Neuronal stem cell (in vitro differentiated cells): ENCODE measurements around the gene MLANA.

Experiments used
- DNase-seq: peaks from one replicate; pipeline ENCODE4 v3.0.0-alpha.2; 2013; ENCODE audit warnings: low spot score
- H2AFZ ChIP-seq: one replicate; pipeline ENCODE4 v1.6.1; 2013; ENCODE audit warnings: mild to moderate bottlenecking, low read length, inconsistent platforms
- H2AK5ac ChIP-seq: 2 replicates; pipeline ENCODE4 v1.6.1; 2013; ENCODE audit warnings: low read depth, mild to moderate bottlenecking, inconsistent platforms, low read length, moderate library complexity, mixed read lengths
- H2BK120ac ChIP-seq: 2 replicates; pipeline ENCODE4 v1.6.1; 2013; ENCODE audit warnings: low read depth, mild to moderate bottlenecking, inconsistent platforms, low read length, moderate library complexity, mixed read lengths
- H2BK12ac ChIP-seq: one replicate; pipeline ENCODE4 v1.6.1; 2013; ENCODE audit warnings: low read length, inconsistent platforms
- H2BK15ac ChIP-seq: 2 replicates; pipeline ENCODE4 v1.6.1; 2013; ENCODE audit warnings: mild to moderate bottlenecking, low read length, inconsistent platforms, mixed read lengths
- H2BK5ac ChIP-seq: one replicate; pipeline ENCODE4 v1.6.1; 2013; ENCODE audit warnings: inconsistent platforms, mild to moderate bottlenecking, low read length, moderate library complexity
- H3K14ac ChIP-seq: one replicate; pipeline ENCODE4 v1.6.1; 2013; ENCODE audit warnings: low read length, inconsistent platforms
- H3K18ac ChIP-seq: 2 replicates; pipeline ENCODE4 v1.6.1; 2013; ENCODE audit warnings: low read length, inconsistent platforms
- H3K23ac ChIP-seq: 2 replicates; pipeline ENCODE4 v1.6.1; 2013; ENCODE audit warnings: low read depth, mild to moderate bottlenecking, mixed read lengths, low read length, inconsistent platforms; ENCODE audit not compliant: poor library complexity
- H3K27ac ChIP-seq: replicated peaks from 3 replicates; pipeline ENCODE4 v1.5.1; 2013; ENCODE audit warnings: low read length, inconsistent platforms
- H3K27me3 ChIP-seq, 3 experiments: 2 replicates each; pipeline ENCODE4 v1.6.1; 2013; ENCODE audit warnings: low read length in 3 of 3, mild to moderate bottlenecking in 2 of 3, inconsistent platforms in 1 of 3, low read depth in 1 of 3, mixed read lengths in 1 of 3, moderate library complexity in 1 of 3; ENCODE audit not compliant: control insufficient read depth in 3 of 3, insufficient read depth in 3 of 3
- H3K36me3 ChIP-seq, 2 donors: replicated peaks in 1 of 2; 2 replicates each; pipeline ENCODE4 v1.6.1; 2013; ENCODE audit warnings: low read length in 2 of 2; ENCODE audit not compliant: control insufficient read depth in 2 of 2, insufficient read depth in 2 of 2
- H3K4ac ChIP-seq: 2 replicates; pipeline ENCODE4 v1.6.1; 2013; ENCODE audit warnings: inconsistent platforms, mild to moderate bottlenecking, low read length, moderate library complexity
- H3K4me1 ChIP-seq, 2 donors: 1 replicate in 1 of 2; 2 replicates in 1 of 2; pipeline ENCODE4 v1.6.1; 2013; ENCODE audit warnings: low read length in 2 of 2, low read depth in 1 of 2; ENCODE audit not compliant: control insufficient read depth in 2 of 2, insufficient read depth in 1 of 2
- H3K4me2 ChIP-seq: one replicate; pipeline ENCODE4 v1.6.1; 2013; ENCODE audit warnings: mild to moderate bottlenecking, low read length, inconsistent platforms; ENCODE audit not compliant: insufficient read depth, poor library complexity, severe bottlenecking
- H3K4me3 ChIP-seq, 2 donors: 2 replicates each; pipeline ENCODE4 v1.5.1; 2013; ENCODE audit warnings: low read length in 2 of 2, mild to moderate bottlenecking in 2 of 2, inconsistent platforms in 1 of 2, moderate library complexity in 1 of 2
- H3K79me1 ChIP-seq: one replicate; pipeline ENCODE4 v1.6.1; 2013; ENCODE audit warnings: low read depth, mild to moderate bottlenecking, inconsistent platforms, low read length, moderate library complexity
- H3K9ac ChIP-seq: one replicate; pipeline ENCODE4 v1.6.1; 2013; ENCODE audit warnings: mild to moderate bottlenecking, low read depth, low read length, inconsistent platforms; ENCODE audit not compliant: poor library complexity
- H3K9me3 ChIP-seq, 2 donors: replicated peaks in 1 of 2; 2 replicates each; pipeline versions ENCODE3 to v1.6.1; 2013; ENCODE audit warnings: low read length in 2 of 2, mild to moderate bottlenecking in 2 of 2, inconsistent platforms in 1 of 2, low read depth in 1 of 2, mixed read lengths in 1 of 2, moderate library complexity in 1 of 2; ENCODE audit not compliant: control insufficient read depth in 2 of 2, insufficient read depth in 1 of 2
- H4K8ac ChIP-seq: one replicate; pipeline ENCODE4 v1.6.1; 2013; ENCODE audit warnings: low read depth, mild to moderate bottlenecking, inconsistent platforms, low read length, moderate library complexity
- H4K91ac ChIP-seq: one replicate; pipeline ENCODE4 v1.6.1; 2013; ENCODE audit warnings: low read length, low read depth, mild to moderate bottlenecking, inconsistent platforms; ENCODE audit not compliant: poor library complexity
- WGBS, 2 donors: extraction: QIAGEN DNeasy Blood & Tissue Kit; methylation state at CpG; one replicate each; pipeline ENCODE4 v1.1.7; 2013; ENCODE audit warnings: missing lambda C conversion rate in 2 of 2, mixed read lengths in 1 of 2; ENCODE audit not compliant: insufficient read length in 2 of 2, insufficient replicate concordance in 1 of 2; ENCODE audit errors: extremely low coverage in 2 of 2; 5-methylcytosine and 5-hydroxymethylcytosine counted together

MLANA gene

GRCh38 chr9:5848372-5848882, 42.3 kb upstream of the MLANA start:
- Histone ChIP-seq H2BK12ac (no peak overlapping the region), H3K18ac (no peak overlapping the region), H3K27me3 (no peaks in the 10 kb centered on the region), H2BK5ac (no peak overlapping the region), H3K27ac (no peak overlapping the region), H3K4me2 (no peak overlapping the region), H3K4me3 (no peak overlapping the region), H3K79me1 (no peaks in the 10 kb centered on the region), H2AK5ac (no peak overlapping the region), H4K8ac (no peak overlapping the region), H3K4ac (no peak overlapping the region), H2AFZ (no peak overlapping the region), H3K9ac (no peak overlapping the region), H3K14ac (no peak overlapping the region), H3K9me3 (no peaks in the 10 kb centered on the region), H3K4me1 (peaks cover 4 to 5% of the 10 kb centered on the region in 2 donors), H3K23ac (no peak overlapping the region), H4K91ac (no peak overlapping the region), H2BK15ac (no peak overlapping the region), H3K36me3 (no peaks in the 10 kb centered on the region), H2BK120ac (no peak overlapping the region)
- no CpG with 5 or more reads among the region's 3 CpGs for WGBS, 2 donors
- DNase-seq: no peak

- Histone ChIP-seq H3K14ac (no peak overlapping the region), H3K27me3 (no peaks in the 10 kb centered on the region), H2BK120ac (no peak overlapping the region), H2BK12ac (no peak overlapping the region), H2BK15ac (no peak overlapping the region), H4K91ac (no peak overlapping the region), H3K4ac (no peak overlapping the region), H3K36me3 (no peaks in the 10 kb centered on the region), H3K9me3 (no peaks in the 10 kb centered on the region), H3K4me1 (no peaks in the 10 kb centered on the region), H2AFZ (no peak overlapping the region), H3K9ac (no peak overlapping the region), H3K4me2 (no peak overlapping the region), H3K4me3 (no peak overlapping the region), H3K79me1 (no peaks in the 10 kb centered on the region), H3K18ac (no peak overlapping the region), H3K27ac (no peak overlapping the region), H2BK5ac (no peak overlapping the region), H3K23ac (no peak overlapping the region), H2AK5ac (no peak overlapping the region), H4K8ac (no peak overlapping the region)
- no peak for DNase-seq
Measured at GRCh38 chr9:5850724-5851122, 40.0 kb upstream of the MLANA start.

GRCh38 chr9:5851445-5851844, 39.2 kb upstream of the MLANA start:
- Histone ChIP-seq H3K4ac (no peak overlapping the region), H3K18ac (no peak overlapping the region), H4K8ac (no peak overlapping the region), H3K23ac (no peak overlapping the region), H4K91ac (no peak overlapping the region), H2AK5ac (no peak overlapping the region), H2AFZ (no peak overlapping the region), H2BK5ac (no peak overlapping the region), H3K4me2 (no peak overlapping the region), H2BK120ac (no peak overlapping the region), H3K27ac (no peak overlapping the region), H3K9me3 (no peaks in the 10 kb centered on the region), H2BK12ac (no peak overlapping the region), H3K9ac (no peak overlapping the region), H3K4me3 (no peak overlapping the region), H3K14ac (no peak overlapping the region), H3K27me3 (no peaks in the 10 kb centered on the region), H3K36me3 (no peaks in the 10 kb centered on the region), H3K79me1 (no peaks in the 10 kb centered on the region), H2BK15ac (no peak overlapping the region), H3K4me1 (no peaks in the 10 kb centered on the region)
- DNase-seq: no peak
- no CpG with 5 or more reads among the region's 2 CpGs for WGBS, 2 donors

- H3K27ac ChIP-seq: no peak overlapping the region
- H3K27me3 ChIP-seq: no peaks in the 10 kb centered on the region
- no peak for DNase-seq
- H2AK5ac ChIP-seq: no peak overlapping the region
- H3K23ac ChIP-seq: no peak overlapping the region
- no peaks in the 10 kb centered on the region for H3K4me1 ChIP-seq
- H2BK15ac ChIP-seq: no peak overlapping the region
- no peaks in the 10 kb centered on the region for H3K36me3 ChIP-seq
- no peaks in the 10 kb centered on the region for H3K79me1 ChIP-seq
- no peak overlapping the region for H3K4me2 ChIP-seq
- no peak overlapping the region for H3K4ac ChIP-seq
- no peak overlapping the region for H2BK120ac ChIP-seq
- H3K4me3 ChIP-seq: no peak overlapping the region
- H2BK5ac ChIP-seq: no peak overlapping the region
- WGBS, 2 donors: no CpG with 5 or more reads among the region's 1 CpG
- no peak overlapping the region for H4K91ac ChIP-seq
- H3K18ac ChIP-seq: no peak overlapping the region
- no peak overlapping the region for H2AFZ ChIP-seq
- no peak overlapping the region for H4K8ac ChIP-seq
- no peak overlapping the region for H3K9ac ChIP-seq
- no peak overlapping the region for H3K14ac ChIP-seq
- no peak overlapping the region for H2BK12ac ChIP-seq
- no peaks in the 10 kb centered on the region for H3K9me3 ChIP-seq
Measured at GRCh38 chr9:5852987-5853386, 37.7 kb upstream of the MLANA start.
